HG02885 (cell line): ENCODE data around the gene PAPSS1.

Experiments used
- ATAC-seq: cut with Tn5 transposase; IDR thresholded peaks from one replicate; pipeline ENCODE4 v1.9.1; 2021; ENCODE audit warnings: mild to moderate bottlenecking; ENCODE audit not compliant: unreplicated experiment, poor library complexity

Gene PAPSS1

GRCh38 chr4:107719922-107720722, at the start of gene PAPSS1:
Gene PAPSS1, minus strand, starts transcription at chr4:107720234. Its CDS starts 55 bp downstream, at chr4:107720179.
- ATAC-seq: peak; percentile 85

GRCh38 chr4:107760281-107760947, 40.4 kb upstream of the PAPSS1 start:
- ATAC-seq: no peak

GRCh38 chr4:107757864-107758476, 37.9 kb upstream of the PAPSS1 start:
- peak; percentile 49 for ATAC-seq

- no peak for ATAC-seq
Observed at GRCh38 chr4:107757283-107757682, 37.2 kb upstream of the PAPSS1 start.

GRCh38 chr4:107755841-107756356, 35.9 kb upstream of the PAPSS1 start:
- ATAC-seq: peak; percentile 43

- no peak for ATAC-seq
Observed at GRCh38 chr4:107751670-107752069, 31.6 kb upstream of the PAPSS1 start.

- no peak for ATAC-seq
Observed at GRCh38 chr4:107747748-107748486, 27.9 kb upstream of the PAPSS1 start.

GRCh38 chr4:107746161-107746560, 26.1 kb upstream of the PAPSS1 start:
- no peak for ATAC-seq

GRCh38 chr4:107744532-107744931, 24.5 kb upstream of the PAPSS1 start:
- no peak for ATAC-seq

GRCh38 chr4:107743532-107743931, 23.5 kb upstream of the PAPSS1 start:
- peak; percentile 57 for ATAC-seq

- ATAC-seq: no peak
Observed at GRCh38 chr4:107742791-107743190, 22.8 kb upstream of the PAPSS1 start.

GRCh38 chr4:107742196-107742595, 22.2 kb upstream of the PAPSS1 start:
- no peak for ATAC-seq

- ATAC-seq: no peak
Observed at GRCh38 chr4:107740950-107741701, 21.1 kb upstream of the PAPSS1 start.

GRCh38 chr4:107740381-107740780, 20.3 kb upstream of the PAPSS1 start:
- no peak for ATAC-seq

GRCh38 chr4:107737450-107737849, 17.4 kb upstream of the PAPSS1 start:
- no peak for ATAC-seq

- ATAC-seq: peak; percentile 61
Observed at GRCh38 chr4:107736924-107737448, 17.0 kb upstream of the PAPSS1 start.

- ATAC-seq: peak; percentile 74
Observed at GRCh38 chr4:107736037-107736436, 16.0 kb upstream of the PAPSS1 start.

- peak; percentile 37 for ATAC-seq
Observed at GRCh38 chr4:107734120-107734519, 14.1 kb upstream of the PAPSS1 start.

- peak; percentile 28 for ATAC-seq
Observed at GRCh38 chr4:107733431-107733925, 13.4 kb upstream of the PAPSS1 start.
